Activated naive CD4-positive, alpha-beta T cell treated with anti-CD3 and anti-CD28 coated beads, Interleukin-2, amount 10 ng/mL, durations not matched to agents 5 hours and 36 hours (primary cell): ENCODE results near the gene TSHB. TPM values are rescaled to one million over a fixed set of nuclear protein-coding genes. Genes with fewer than 3 reads are reported as not detected.

Experiments used
- total RNA-seq, 2 experiments: library from RNA; stranded (reverse); gene quantifications; one replicate each; pipeline ENCODE4 v1.2.3, GENCODE V29; 2021

The TSHB gene
- not detected for total RNA-seq

DNA sequence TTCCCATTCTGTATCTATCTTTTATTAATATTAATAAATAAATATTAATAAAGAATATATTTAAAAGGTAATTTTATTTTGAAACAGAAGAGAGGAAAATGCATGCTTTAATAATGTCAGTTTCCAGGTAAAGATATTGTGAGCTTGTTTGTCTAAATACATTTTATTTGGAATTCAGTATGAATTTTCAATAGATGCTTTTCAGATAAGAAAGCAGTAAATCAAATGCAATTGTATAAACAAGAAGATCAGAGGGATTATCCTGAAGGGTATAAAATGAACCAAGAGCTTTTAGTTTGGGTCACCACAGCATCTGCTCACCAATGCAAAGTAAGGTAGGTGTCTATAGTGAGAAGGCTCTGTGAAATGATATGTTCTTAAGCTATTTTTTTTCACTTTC lies at the start of gene TSHB:
Gene TSHB, plus strand, starts transcription at position 301 of the 400 bp plus-strand sequence. CDS start 3,537 bp downstream, outside the sequence.

Other genes starting within 250 kb of the TSHB start
- gene SIKE1, start 249.1 kb upstream of the TSHB start, total RNA-seq, result 10 to 100 TPM; 54.5 to 54.7 TPM
- not detected for gene SYCP1, start 175.0 kb upstream of the TSHB start, total RNA-seq
- under 1 TPM; 0.13 to 0.24 TPM for gene TSPAN2, start 59.7 kb downstream of the TSHB start, total RNA-seq